Measurements from ENCODE around the gene CALN1.

- TF ChIP-seq ZNF274 (IDR thresholded peaks at IDR 0.05; ENCODE audit: low read depth, low read length) (no peak), SUZ12 (IDR thresholded peaks at IDR 0.05; ENCODE audit: extremely low read depth, insufficient read depth, insufficient read length) (no peak), YY1 (IDR thresholded peaks at IDR 0.05; ENCODE audit: insufficient read depth, insufficient read length) (no peak)
Measured at GRCh38 chr7:72213769-72214168, 198.4 kb downstream of the CALN1 start.
